K562 (cell line): ENCODE data around the gene BMPER. TPM values are rescaled to one million over a fixed set of nuclear protein-coding genes. Genes with fewer than 3 reads are reported as not detected.

Experiments
- ATAC-seq: fragments of 200-7000 bp; cut with Tn5 transposase; 3 replicates; pipeline ENCODE4 v1.9.1; 2020; ENCODE audit warnings: moderate library complexity
- BruUV-seq: library from RNA; stranded (reverse); fragments of 400-500 nt; replicated peaks from 2 replicates; lab custom pipeline; 2021; lab: Mats Ljungman, UMichigan
- CTCF ChIA-PET: fragments of 300-600 bp; formaldehyde crosslinking; extraction: SDS; loops from one replicate; lab custom pipeline; 2021; ENCODE audit warnings: low intra/inter-chr PET ratio; lab: Yijun Ruan, JAX
- POLR2A ChIA-PET: fragments of 300-600, 350-650 bp; sonication (Branson Sonifier 250); formaldehyde crosslinking; extraction: SDS; loops from one replicate; lab custom pipeline; 2021; ENCODE audit warnings: antibody characterized with exemption, inconsistent platforms; lab: Yijun Ruan, JAX
- DNase-seq, 4 experiments: peaks; one replicate each; pipeline versions ENCODE4 v3.0.0 to v3.0.0-alpha.2; 2011 to 2018; ENCODE audit warnings: low spot score in 3 of 4, mixed read lengths in 3 of 4; ENCODE audit errors: extremely low read depth in 1 of 4
- FAIRE-seq: peaks from 2 replicates; lab custom pipeline; 2011; peaks lifted over from hg19 to GRCh38; lab: Jason Lieb, UNC
- H2AFZ ChIP-seq: 2 replicates; pipeline ENCODE4 v1.6.0; 2011; ENCODE audit warnings: low read depth, low read length, control low read depth, inconsistent platforms
- H3K27ac ChIP-seq: fragments of 200-600 bp; 3 replicates; pipeline ENCODE4 v1.8.0; 2011; ENCODE audit warnings: low read depth, mild to moderate bottlenecking, control low read depth, inconsistent platforms, low read length, moderate library complexity, mixed read lengths; ENCODE audit errors: extremely low read depth
- H3K27me3 ChIP-seq, 2 experiments: fragments of 300-600 bp in 1 of 2; 2 replicates in 1 of 2; 3 replicates in 1 of 2; pipeline versions ENCODE4 v1.6.0 to v1.8.0; 2011; ENCODE audit warnings: inconsistent platforms in 2 of 2, low read length in 2 of 2, mild to moderate bottlenecking in 1 of 2, mixed read lengths in 1 of 2, moderate library complexity in 1 of 2; ENCODE audit not compliant: control insufficient read depth in 2 of 2, insufficient read depth in 2 of 2
- H3K36me3 ChIP-seq: fragments of 300-600 bp; 3 replicates; pipeline ENCODE4 v1.8.0; 2011; ENCODE audit warnings: mild to moderate bottlenecking, low read length, inconsistent platforms; ENCODE audit not compliant: control insufficient read depth, insufficient read depth
- H3K4me1 ChIP-seq, 2 experiments: fragments of 200-600 bp in 1 of 2; replicated peaks in 1 of 2; 2 replicates in 1 of 2; 3 replicates in 1 of 2; pipeline versions ENCODE4 v1.5.1 to v1.8.0; 2011; ENCODE audit warnings: inconsistent platforms in 2 of 2, low read length in 2 of 2, mild to moderate bottlenecking in 1 of 2, mixed read lengths in 1 of 2, moderate library complexity in 1 of 2; ENCODE audit not compliant: control insufficient read depth in 2 of 2, insufficient read depth in 2 of 2
- H3K4me2 ChIP-seq: 2 replicates; pipeline ENCODE4 v1.6.1; 2011; ENCODE audit warnings: low read length, control low read depth, inconsistent platforms, mixed read lengths; ENCODE audit not compliant: insufficient read depth
- H3K4me3 ChIP-seq: fragments of 200-600 bp; sonication (generic), shearing (Covaris generic); 2 replicates; pipeline ENCODE4 v1.5.1; 2016; ENCODE audit warnings: control low read depth, inconsistent platforms
- H3K79me2 ChIP-seq: fragments of 200-600 bp; 3 replicates; pipeline ENCODE4 v1.8.0; 2011; ENCODE audit warnings: low read length, inconsistent platforms; ENCODE audit not compliant: control insufficient read depth, insufficient read depth
- H3K9ac ChIP-seq, 2 experiments: 2 replicates each; pipeline versions ENCODE4 v1.6.0 to v1.6.1; 2011; ENCODE audit warnings: low read depth in 2 of 2, low read length in 2 of 2, control low read depth in 1 of 2, inconsistent platforms in 1 of 2, mild to moderate bottlenecking in 1 of 2, mixed read lengths in 1 of 2; ENCODE audit not compliant: insufficient read depth in 1 of 2
- H3K9me1 ChIP-seq: one replicate; pipeline ENCODE4 v1.6.0; 2011; ENCODE audit warnings: inconsistent platforms, mild to moderate bottlenecking, low read length, moderate library complexity; ENCODE audit not compliant: control insufficient read depth, insufficient read depth
- H3K9me3 ChIP-seq: replicated peaks from 2 replicates; pipeline ENCODE4 v1.5.1; 2011; ENCODE audit warnings: low read depth, low read length, inconsistent platforms; ENCODE audit not compliant: control insufficient read depth, insufficient read depth
- H4K20me1 ChIP-seq: replicated peaks from 2 replicates; pipeline ENCODE4 v1.6.1; 2011; ENCODE audit warnings: low read length, inconsistent platforms, mixed read lengths; ENCODE audit not compliant: control insufficient read depth, insufficient read depth
- ARID3A ChIP-seq: IDR thresholded peaks from 2 replicates; pipeline ENCODE4 v1.6.1; 2012; ENCODE audit warnings: low read depth, low read length, improper control_type of control experiment, borderline replicate concordance
- CLOCK ChIP-seq: fragments of 250-450 bp; sonication (Bioruptor Pico); IDR thresholded peaks from 2 replicates; pipeline ENCODE4 v1.4.0; 2020; ENCODE audit warnings: mild to moderate bottlenecking, moderate library complexity, borderline replicate concordance
- FIP1L1 ChIP-seq: fragments of 200-400 bp; formaldehyde crosslinking; IDR thresholded peaks from 2 replicates; pipeline ENCODE4 v1.6.1; 2018; ENCODE audit warnings: mild to moderate bottlenecking, low read depth, low read length; ENCODE audit not compliant: poor library complexity, severe bottlenecking
- GATA2 ChIP-seq: sonication (generic); formaldehyde crosslinking; IDR thresholded peaks from 2 replicates; pipeline ENCODE4 v1.4.0; 2020; ENCODE audit warnings: mild to moderate bottlenecking, missing genetic modification reagents
- NBN ChIP-seq: fragments of 450-650 bp; IDR thresholded peaks from 2 replicates; pipeline ENCODE4 v1.6.1; 2016; ENCODE audit warnings: low read depth, mild to moderate bottlenecking
- RBM39 ChIP-seq: fragments of 200-400 bp; formaldehyde crosslinking; optimal IDR thresholded peaks from 2 replicates; pipeline ENCODE3; 2018; ENCODE audit warnings: low read depth, low read length
- ZBTB34 ChIP-seq: fragments of 250-450 bp; sonication (Bioruptor Pico); IDR thresholded peaks from 2 replicates; pipeline ENCODE4 v1.8.0; 2021; ENCODE audit warnings: mild to moderate bottlenecking, moderate library complexity
- ZNF280B ChIP-seq: fragments of 250-450 bp; sonication (Bioruptor Pico); IDR thresholded peaks from 2 replicates; pipeline ENCODE4 v1.5.1; 2021; ENCODE audit warnings: mild to moderate bottlenecking
- ZNF316 ChIP-seq: fragments of 450-650 bp; IDR thresholded peaks from 2 replicates; pipeline ENCODE4 v1.6.1; 2016
- WGBS: fragments of 100-300 bp; shearing (Covaris generic); methylation state at CpG from one replicate; pipeline ENCODE4 v1.1.6; 2016; ENCODE audit warnings: low coverage, mixed read lengths; ENCODE audit not compliant: insufficient coverage; ENCODE audit errors: missing lambda C conversion rate; 5-methylcytosine and 5-hydroxymethylcytosine counted together
- in situ Hi-C: fragments of 300-500 bp; cut with MboI; formaldehyde crosslinking; loops from 4 replicates; pipeline ENCODE4 v1.15.0; 2018; ENCODE audit warnings: inconsistent platforms, mixed read lengths
- intact Hi-C: fragments of 100-400 bp; cut with micrococcal nuclease; formaldehyde crosslinking; loops from 2 replicates; pipeline ENCODE4 v1.14.2; 2022
- polyA plus RNA-seq, 8 experiments: library from polyadenylated mRNA; depleted of rRNA in 4 of 8; stranded (reverse) in 5 of 8; unstranded in 3 of 8; fragments of >200 nt; fragmentation: Nextera tagmentation in 2 of 8; fragmentation: Illumina TruSeq in 1 of 8; extraction: Ambion mirVana in 2 of 8; extraction: Trizol in 1 of 8; gene quantifications; 2 replicates each; pipeline versions ENCODE4 v1.2.1 to v1.2.3, GENCODE V29; 2011 to 2014; ENCODE audit warnings: inconsistent platforms in 1 of 8, missing spikeins in 1 of 8
- total RNA-seq, 7 experiments: library from RNA; depleted of rRNA in 6 of 7; stranded (reverse); fragments of >200 nt in 6 of 7; fragmentation: Illumina TruSeq in 2 of 7; extraction: Trizol in 2 of 7; gene quantifications; 2 replicates each; pipeline versions ENCODE4 v1.2.1 to v1.2.3, GENCODE V29; 2011 to 2021; ENCODE audit warnings: low replicate concordance in 1 of 7

The BMPER gene
- total and polyA plus RNA-seq, 9 of the 15 experiments (the other 6 are each of a cell fraction or from before 2014, with no cell fraction given), result not detected

- TF ChIP-seq FIP1L1 (no peak), ZNF280B (CRISPR knock-in tag) (no peak), NBN (no peak), CLOCK (no peak), ZNF316 (no peak), RBM39 (no peak)
These were observed 231.4 kb downstream of the BMPER start (continued) for GRCh38 chr7:34136698-34137097.

- Histone ChIP-seq H3K9me3 (0 out of 2 replicates have a peak, but pooled peaks cover 5% of the 10 kb centered on the region), H3K4me2 (no peak overlapping the region), H3K27me3 (no peaks in the 10 kb centered on the region), H3K4me1 (no peaks in the 10 kb centered on the region), H3K79me2 (no peaks in the 10 kb centered on the region), H4K20me1 (no peaks in the 10 kb centered on the region), H3K27ac (no peak overlapping the region), H3K36me3 (no peaks in the 10 kb centered on the region), H3K9me1 (no peaks in the 10 kb centered on the region), H3K9ac (no peak overlapping the region), H3K4me3 (no peak overlapping the region), H2AFZ (no peak overlapping the region)
- BruUV-seq, result no TSS peak
- in situ Hi-C loops (no loop called here), intact Hi-C loops (no loop called here)
- 3% methylated on average over 4 of the region's 4 CpGs for WGBS
- POLR2A ChIA-PET, result no interaction called here
- FAIRE-seq (no peak), ATAC-seq (no peak), DNase-seq (no peak)
- TF ChIP-seq ZBTB34 (CRISPR knock-in tag) (no peak), GATA2 (no peak), ARID3A (no peak)
- CTCF ChIA-PET, result no interaction called here
These were observed 231.8 kb downstream of the BMPER start for GRCh38 chr7:34137176-34137575.
